Activated CD4-positive, CD25-positive, alpha-beta regulatory T cell treated with anti-CD3 and anti-CD28 coated beads, Interleukin-2, amount 50 U/mL, for 24 hours (primary cell): Measurements from ENCODE around the gene AKT1.
"Not testable (repeated sequence)": the region's sequence is repeated elsewhere in the genome, so short reads cannot be mapped to it uniquely, and the experiment has no call there.

ENCODE experiments used
- ATAC-seq, 2 donors: fragments of 150-1000 bp; cut with Tn5 transposase; one replicate each; pipeline ENCODE4 v1.10.0; 2021; ENCODE audit warnings: mild to moderate bottlenecking in 1 of 2, moderate library complexity in 1 of 2

AKT1 gene

DNA sequence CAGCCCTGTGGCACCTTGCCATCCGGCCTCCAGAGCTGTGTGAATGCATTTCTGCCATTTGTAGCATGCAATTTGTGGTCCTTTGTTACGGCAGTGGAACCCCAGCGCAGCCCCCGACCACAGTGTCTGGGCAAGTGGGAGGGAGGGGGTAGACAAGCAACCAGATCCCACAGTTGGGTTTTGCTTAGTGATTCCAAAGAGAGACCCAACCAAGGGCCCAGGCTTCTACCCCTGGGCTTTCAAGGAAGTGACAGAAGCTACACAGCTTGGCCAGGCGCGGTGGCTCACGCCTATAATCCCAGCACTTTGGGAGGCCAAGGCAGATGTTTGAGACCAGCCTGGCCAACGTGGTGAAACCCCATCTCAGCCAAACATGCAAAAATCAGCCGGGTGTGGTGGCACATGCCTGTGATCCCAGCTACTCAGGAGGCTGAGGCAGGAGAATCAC, 23.2 kb upstream of the AKT1 start:
- no peak for ATAC-seq

DNA sequence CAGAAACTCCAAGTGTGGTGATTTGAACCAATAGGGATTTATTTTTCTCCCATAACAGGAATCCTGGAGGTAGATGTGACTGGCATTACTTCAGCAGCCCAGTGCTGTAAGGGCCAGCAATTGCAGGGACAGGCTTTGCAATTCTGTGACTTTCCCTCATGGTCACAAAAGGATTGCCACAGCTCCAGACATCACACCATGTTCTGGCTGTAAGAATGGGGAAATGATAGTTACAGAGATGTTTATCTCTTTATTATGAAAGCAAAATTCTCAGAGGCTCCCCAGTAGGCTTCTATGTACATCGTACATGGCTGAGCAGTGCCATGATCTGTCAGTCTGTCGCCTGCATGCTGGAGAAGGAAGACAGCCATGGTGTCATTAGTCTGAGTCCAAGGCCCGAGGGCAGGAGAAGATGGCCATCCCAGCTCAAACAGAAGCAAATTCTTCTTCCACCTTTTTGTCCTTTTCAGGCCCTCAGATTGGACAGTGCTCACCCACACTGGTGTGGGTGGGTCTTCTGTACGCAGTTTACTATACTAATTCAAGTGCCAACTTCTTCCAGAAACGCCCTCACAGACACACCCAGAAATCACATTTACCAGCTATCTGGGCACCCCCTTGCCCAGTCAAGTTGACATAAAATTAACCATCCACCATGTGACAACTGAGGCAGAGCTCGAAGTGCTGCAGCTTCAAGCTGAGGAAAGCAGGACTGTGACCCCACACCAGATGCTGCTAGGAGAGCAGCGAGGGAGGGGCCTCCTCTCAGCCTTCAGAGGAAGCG, 22.6 kb upstream of the AKT1 start:
- no peak for ATAC-seq

DNA sequence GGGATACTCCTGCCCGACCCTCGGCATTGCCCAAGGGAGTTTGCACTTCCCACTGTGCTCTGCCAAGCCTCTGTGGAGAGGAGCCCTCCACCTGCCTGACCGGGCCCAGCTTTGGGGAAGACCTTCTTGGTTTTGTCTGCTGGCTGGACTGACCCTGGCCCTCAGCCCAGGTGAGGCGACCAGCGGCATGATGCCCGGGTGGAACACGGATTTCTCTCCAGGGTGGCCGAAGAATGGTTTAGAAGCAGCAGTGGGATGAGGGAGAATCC, 21.0 kb upstream of the AKT1 start:
- no peak for ATAC-seq

DNA sequence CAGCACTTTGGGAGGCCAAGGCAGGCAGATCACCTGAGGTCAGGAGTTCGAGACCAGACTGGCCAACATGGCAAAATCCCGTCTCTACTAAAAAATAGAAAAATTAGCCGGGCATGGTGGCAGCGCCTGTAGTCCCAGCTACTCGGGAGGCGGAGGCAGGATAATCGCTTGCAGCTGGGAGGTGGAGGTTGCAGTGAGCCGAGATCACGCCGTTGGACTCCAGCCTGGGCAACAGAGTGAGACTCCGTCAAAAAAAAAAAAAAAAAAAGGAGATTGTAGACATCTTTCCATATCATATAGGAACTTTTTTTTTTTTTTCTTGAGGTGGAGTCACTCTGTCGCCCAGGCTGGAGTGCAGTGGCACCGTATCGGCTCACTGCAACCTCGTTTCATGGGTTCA, 19.2 kb upstream of the AKT1 start:
- not testable (repeated sequence) for ATAC-seq

DNA sequence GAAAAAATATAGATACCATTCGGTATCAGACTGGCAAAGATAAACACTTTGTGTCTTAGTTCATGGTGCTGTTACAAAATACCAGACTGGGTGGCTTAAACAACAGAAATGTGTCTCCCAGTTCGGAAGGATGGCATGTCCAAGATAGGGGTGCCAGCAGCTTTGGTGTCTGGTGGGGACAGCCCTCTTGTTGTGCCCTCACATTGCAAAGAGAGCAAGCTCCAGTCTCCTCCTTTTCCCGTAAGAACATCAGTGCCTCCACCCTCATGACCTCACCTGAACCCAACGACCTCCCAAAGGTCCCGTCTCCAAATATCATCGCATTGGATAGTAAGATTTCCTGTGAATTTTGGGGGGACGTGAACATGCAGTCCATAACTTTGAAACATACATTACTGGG, 17.7 kb upstream of the AKT1 start:
- no peak for ATAC-seq

DNA sequence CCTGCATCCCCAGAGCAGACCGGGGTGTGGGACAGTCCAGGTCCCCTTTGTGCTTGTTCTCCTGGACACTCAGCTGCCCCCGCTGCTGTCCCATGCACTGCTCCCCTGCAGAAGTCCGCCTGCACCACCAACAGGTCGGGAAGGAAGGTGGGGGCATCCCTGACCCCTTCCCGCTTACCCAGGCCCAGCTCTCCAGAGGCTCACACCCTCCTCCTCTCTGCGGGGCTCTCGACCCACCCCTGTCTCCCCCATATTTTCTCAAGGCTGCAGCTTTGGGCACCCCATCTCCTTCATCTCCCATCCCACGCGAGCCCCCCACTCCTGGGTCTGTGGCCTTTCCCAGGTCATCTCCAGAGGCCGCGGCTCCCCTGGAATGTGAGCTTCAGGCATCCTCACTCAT, 14.8 kb upstream of the AKT1 start:
- no peak for ATAC-seq

DNA sequence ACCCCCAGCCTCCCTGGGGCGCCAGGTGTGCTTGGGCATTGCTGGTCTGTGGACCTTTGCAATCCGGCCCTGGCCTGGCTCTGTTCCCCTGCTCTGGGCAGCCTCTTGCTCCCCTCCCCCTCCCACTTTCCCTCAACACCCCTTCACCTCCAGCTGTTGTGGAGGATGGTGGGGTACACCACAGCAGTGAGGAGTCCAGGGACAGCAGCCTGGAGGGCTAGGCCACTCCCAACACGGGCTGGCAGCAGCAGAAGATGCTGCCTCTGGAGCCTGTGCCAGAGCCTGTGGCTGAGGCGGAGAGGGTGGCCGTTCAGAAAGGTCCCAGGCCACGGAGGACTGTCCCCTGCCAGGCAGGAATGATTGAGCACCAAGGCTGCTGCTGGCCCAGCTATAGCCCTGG, 12.9 kb upstream of the AKT1 start:
- no peak for ATAC-seq

DNA sequence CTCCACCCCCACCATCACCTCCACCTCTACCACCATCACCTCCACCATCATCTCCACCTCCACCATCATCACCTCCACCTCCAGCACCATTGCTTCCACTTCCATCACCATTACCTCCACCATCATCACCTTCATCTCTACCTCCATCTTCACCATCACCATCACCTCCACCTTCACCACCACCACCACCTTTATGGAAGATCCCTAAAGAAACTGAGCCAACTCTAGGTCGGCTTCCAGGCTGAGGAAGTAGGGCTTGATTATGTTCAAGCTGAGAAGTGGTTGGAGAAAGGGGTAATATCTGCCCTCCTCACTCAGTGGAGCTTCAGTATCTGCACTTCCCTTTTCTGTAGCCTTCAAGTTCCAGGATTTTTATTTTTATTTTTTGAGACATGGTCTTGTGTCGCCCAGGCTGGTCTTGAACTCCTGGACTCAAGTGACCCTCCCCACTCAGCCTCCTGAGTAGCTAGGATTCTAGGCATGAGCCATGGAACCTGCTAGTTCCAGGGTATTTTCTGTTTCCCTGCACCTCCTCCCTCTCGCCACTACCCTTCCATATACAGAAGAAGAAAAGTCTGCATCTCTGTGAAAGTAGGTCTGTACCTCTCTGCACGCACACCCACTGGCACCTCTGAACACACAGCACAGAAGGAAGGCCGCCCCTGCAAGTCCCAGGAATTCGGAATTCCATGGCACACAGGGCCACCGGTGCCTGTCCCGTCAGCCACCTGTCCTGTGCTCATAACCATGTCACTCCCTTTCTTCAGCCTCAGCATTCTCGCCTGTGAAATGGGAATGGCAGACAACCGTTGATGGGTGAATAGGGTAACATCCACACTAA, 11.3 kb upstream of the AKT1 start:
- ATAC-seq = no peak

DNA sequence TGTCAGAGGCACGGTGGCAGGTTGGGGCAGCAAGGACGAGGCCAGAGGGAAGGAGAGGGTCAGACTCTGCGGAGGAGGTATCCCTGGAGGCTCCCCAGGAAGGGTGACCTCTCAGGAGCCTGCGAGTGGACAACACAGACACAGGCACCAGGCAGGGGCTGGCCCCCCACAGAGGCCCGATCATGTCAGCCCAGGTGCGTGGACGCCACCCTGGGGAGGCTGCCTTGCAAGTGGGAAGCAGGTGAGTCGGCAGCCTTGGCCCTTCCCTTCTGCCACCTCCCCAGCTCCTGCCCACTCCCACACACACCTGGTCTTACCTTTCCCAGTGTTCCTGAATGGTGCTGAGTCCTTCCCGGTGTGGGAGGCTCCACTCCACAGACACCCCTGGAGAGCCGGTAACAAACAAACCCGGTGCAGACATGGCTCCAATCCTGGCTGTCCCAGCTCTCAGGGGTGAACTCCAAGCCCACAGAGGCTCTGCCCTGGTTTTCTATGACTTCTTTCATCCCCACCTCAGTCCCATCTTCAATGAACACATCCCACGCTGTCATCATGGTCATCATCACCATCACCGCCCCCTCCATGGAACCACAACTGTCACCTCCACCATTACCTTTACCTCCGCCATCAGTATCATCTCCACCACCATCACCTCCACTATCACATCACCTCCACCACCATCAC, 10.5 kb upstream of the AKT1 start:
- no peak for ATAC-seq

DNA sequence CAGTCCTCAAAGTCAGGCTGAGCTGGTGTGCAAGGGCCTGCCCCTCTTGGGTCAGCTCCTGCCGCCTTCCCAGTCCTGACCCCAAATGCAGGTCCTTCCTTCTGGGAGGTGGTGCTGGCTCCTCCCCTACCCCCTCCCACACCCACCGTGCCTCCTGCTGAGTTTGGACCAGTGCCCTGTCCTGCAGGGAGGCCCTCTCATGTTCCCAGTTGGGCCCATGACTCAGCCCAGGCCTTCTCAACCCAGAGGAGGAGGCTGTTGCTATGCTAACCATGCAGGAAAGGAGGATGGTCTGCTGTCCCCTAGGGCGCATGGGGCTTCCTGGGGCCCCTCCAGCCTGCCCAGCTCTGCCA, 9.8 kb upstream of the AKT1 start:
- ATAC-seq = no peak

DNA sequence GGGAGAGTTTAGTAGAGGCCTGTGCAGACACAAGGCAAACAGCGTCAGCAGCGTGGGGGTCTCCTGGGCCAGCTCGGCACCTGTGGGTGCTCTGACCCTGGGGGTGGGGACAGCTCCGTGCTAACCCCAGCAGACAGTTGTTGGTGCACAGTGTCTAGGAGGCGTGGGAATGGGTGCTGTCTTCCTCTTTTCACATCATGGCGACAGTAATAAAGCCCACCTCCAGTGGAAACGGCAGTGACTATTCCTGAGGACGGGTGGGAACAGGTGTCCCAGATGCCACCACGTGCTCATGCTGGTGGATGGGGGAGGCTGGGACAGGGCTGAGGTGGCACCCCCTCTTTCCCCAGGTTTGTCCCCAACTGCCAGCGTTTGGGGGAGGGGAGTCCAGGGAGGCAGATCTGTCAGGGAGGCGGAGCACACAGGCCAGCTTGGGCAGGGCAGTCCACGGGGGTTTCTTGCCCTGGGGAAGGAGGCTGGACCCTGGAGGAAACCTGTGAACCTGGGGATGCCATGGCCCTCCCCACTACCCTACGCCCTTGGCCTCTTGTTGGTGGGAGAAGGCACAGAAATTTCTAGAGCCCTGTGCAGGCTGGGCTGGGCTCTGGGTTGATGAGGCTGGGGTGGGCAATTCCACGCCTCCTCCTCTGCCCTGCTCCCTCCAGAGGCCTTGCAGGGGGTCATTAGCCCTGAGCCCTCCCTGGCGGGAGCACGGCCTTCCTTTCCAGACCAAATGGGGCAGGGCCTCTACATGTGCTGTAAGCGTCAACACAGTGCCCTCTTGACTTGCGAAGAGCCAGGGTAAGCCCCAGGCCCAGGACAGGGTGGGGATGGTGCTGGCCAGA, 9.2 kb upstream of the AKT1 start:
- ATAC-seq = no peak

DNA sequence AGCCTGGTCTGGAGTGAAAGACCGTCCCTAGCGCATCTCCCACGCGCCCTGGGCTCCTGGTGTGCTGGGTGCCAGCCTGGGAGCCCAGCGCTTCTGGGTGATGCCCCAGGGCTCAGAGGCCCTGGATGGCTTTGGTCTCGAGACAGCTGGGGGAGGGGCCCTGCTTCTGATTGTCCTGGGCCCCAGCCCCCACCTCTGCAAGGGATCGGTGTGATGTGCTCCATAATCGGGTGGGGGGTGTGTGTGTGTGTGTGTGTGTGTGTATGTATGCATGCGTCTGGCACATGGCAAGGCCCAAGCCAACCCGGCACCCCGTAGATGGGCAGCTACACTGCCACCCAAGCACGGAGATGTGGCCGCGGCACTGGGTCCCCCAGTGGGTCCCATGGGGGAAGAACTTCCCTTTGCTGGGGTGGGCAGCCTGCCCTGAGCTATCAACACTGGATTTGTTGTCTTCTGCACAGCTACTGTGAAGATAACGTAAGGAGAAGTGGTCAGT, 8.4 kb upstream of the AKT1 start:
- ATAC-seq = no peak

DNA sequence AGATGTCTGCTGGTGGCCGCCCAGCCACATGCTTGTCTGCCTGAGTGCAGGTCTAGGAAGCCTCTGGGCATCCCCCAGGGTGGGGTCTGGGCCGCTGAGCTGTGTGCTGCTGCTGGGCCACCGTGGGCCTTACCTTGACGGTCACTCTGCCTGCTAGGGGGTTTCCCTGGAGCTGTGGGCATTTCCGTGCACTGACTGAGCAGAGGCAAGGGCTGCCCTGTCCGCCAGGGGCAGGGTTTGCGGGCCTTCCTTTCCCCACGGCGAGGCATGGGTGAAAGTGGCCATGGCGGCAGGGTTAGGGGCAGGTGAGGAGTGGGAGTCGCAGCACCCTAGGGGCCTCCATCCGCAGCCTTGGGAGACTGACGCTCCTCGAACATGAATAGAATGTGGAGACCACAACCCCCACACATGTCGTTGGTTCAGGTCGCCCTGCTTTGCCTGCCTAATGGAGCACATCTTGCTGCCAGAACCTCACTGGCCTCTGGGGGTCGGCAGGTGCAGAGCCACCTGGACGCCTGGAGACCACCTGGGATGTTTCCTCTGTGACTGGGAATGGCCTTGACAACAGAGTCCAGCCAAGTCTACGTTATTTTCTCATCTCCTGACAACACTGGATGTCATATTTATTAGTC, 7.8 kb upstream of the AKT1 start:
- ATAC-seq = no peak

DNA sequence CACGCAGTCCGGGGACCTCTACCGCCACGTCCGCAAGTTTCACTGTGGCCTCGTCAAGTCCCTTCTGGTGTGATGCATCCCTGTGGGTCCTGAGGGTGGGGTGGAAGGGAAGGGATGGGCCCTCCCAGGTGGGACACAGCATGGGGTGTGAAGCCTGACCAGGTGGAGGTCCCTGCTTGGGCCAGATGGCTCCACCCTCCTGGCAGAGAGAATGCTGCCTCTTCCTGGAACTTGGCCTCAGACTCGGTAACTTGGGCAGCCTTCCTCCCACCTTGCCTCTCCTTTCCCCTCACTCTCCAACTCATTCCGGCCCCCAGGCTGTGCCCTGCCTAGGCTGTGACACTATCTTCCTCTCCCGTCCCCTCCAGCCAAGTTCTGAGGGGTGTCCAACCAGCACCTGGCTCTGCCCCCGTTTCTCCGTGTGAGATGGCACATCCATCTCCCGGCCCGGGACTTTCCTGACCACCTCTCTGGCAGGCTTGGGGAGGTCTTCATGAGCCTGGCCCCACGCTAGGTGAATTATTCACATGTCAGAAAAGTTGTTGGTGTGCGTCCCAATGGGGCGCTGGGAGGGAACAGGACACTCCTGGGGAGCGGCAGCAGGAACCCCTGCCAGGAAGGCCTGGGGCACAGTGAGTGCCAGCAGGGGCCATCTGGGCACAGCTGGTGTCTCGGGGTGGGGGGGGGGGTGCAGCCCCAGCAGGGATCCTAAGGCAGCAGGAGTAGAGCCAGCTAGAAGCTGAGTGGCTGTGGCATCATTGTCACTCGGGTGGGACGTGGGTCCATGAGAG, 7.0 kb upstream of the AKT1 start:
- no peak for ATAC-seq

DNA sequence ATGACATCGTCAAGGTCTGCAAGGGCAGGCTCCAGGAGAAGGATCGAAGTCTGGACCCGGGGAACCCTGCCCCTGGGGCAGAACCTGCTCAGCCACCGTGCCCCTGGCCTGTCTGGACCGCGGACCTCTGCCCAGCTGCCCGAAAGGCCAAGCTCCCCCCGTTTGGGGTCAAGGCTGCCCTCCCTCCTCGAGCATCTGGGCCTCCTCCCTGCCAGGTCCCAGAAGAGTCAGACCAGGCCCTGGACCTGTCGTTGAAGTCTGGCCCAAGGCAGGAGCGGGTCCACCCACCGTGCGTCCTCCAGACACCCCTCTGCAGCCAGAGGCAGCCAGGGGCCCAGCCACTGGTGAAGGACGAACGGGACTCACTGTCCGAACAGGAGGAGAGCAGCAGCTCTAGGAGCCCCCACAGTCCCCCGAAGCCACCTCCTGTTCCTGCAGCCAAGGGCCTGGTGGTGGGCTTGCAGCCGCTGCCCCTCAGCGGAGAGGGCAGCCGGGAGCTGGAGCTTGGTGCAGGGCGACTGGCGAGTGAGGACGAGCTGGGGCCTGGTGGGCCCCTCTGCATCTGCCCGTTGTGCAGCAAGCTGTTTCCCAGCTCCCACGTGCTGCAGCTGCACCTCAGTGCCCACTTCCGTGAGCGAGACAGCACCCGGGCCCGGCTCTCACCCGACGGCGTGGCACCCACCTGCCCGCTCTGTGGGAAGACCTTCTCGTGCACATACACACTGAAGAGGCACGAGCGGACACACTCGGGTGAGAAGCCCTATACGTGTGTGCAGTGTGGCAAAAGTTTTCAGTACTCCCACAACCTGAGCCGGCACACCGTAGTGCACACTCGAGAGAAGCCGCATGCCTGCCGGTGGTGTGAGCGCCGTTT, 6.2 kb upstream of the AKT1 start:
- no peak for ATAC-seq

DNA sequence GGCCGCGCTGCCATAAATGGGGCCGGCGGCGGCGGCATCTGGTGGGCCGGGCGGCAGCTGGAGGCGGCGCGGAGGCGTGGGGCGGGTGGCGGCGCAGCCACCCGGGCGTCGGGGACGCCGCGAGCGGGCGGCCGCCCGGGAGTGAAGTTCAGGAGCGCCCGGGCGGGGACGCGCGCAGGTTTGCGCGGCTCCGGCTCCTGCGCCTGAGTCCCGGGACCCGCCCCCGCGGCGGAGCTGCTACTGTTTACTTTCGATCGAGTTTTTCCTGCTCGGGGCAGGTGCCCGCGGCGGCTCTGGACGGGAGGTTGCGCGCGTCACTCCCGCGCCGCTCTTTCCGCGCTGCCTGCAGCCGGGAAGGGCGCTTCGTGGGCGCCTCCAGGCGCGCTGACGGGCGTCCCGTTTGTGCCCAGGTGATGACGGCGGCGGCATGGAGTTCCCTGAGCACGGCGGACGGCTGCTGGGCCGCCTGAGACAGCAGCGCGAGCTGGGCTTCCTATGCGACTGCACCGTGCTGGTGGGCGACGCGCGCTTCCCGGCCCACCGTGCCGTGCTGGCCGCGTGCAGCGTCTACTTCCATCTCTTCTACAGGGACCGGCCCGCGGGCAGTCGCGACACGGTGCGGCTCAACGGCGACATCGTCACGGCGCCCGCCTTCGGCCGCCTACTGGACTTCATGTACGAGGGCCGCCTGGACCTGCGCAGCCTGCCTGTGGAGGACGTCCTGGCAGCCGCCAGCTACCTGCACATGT, 5.4 kb upstream of the AKT1 start, which contains the start of gene ZBTB42:
Gene ZBTB42, plus strand, starts transcription at position 331 of the 749 bp plus-strand sequence. Its CDS starts 97 bp downstream, at position 428.
- peak; percentile 34 to 42 for ATAC-seq

DNA sequence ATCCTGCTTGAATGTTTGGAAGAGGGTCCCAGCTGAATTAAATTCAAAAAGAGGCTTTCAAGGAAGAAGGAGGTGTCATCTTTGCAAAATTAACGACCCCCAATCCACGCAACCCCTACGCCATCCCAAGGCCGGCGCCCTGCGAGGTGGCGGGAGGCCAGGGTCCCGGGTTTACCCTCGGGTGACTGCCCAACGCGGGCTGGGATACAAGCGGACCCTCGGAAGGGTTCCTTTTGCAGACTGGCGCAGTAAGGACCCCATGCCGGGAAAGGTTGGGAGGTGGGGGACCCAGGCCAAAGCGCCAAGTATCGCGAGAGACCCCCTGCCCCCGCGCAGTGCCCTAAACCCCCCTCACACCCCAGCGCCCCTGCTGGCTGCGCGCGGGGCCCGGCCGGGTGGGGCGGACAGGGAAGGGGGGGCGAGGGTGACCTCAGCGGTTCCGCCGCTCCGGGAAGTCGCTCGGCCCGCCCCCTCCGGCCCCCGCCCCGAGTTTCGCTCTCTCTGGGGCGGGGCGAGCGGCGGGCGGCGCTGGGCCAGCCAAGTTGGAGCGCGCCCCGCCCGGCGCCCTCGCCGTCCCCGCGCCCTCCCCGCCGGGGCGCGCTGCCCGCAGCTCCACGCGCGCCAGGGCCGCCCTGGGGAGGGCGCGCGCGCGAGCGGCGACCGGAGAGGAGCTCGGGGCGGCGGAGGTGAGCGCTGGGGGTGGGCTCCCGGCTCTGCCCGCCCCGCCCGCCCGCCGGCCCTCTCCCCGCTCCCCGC, 4.6 kb upstream of the AKT1 start:
- ATAC-seq = peak; percentile 58 to 67

DNA sequence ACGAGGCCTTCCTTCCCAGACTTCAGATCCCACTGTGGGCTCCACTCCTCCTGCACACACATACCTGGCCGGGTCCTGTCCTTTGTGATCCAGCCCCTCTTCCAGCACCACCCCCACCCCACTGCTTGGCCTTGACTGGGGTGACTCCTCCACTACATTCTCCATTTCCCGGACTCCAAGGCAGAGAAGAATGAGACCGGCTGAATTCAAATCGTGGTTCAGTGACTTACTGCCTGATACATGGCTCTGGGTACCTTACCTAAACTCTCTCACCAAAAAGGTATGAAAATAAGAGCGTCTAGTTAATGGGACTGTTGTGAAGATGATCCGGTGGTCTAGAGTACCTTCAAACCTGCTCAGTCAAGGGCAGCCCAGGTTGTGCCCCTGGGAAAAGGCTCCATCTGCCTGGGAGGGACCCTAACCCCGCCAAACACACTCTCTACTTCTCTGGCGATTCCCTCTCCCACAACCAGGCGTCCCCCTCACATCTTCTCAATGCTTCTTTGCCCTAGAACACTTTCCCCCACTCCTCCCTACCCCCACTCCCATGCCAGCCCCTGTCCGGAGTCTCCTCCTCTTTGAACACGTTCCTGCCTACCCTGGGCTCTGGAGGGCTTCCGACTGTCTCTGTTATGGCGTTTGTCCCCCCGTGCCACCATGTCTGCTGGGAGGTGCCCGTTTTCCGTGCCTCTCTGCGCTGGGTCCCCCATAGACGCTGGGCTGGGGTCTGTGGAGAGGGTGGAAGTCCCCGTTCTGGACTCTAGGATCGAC, 3.9 kb upstream of the AKT1 start:
- ATAC-seq = no peak
